Stomach (tissue), 9 donors: ENCODE data around the gene MIA. TPM values are rescaled to one million over a fixed set of nuclear protein-coding genes. Genes with fewer than 3 reads are reported as not detected.

ENCODE experiments used
- DNase-seq, 2 donors: peaks; one replicate each; pipeline versions ENCODE4 v3.0.0 to v3.0.0-alpha.2; 2013 to 2019
- H3K27ac ChIP-seq, 5 donors: fragments of 200-600 bp in 4 of 5; sonication (generic) in 4 of 5; one replicate each; pipeline ENCODE4 v1.5.1; 2013 to 2019; ENCODE audit warnings: mild to moderate bottlenecking in 1 of 5, moderate library complexity in 1 of 5
- H3K27me3 ChIP-seq, 3 donors: fragments of 200-600 bp; sonication (generic); one replicate each; pipeline ENCODE4 v1.5.1; 2017 to 2019; ENCODE audit warnings: mixed run types in 1 of 3
- H3K36me3 ChIP-seq, 4 donors: fragments of 200-600 bp; sonication (generic); 1 replicate in 3 of 4; 2 replicates in 1 of 4; pipeline ENCODE4 v1.5.1; 2016 to 2019
- H3K4me1 ChIP-seq, 4 donors: fragments of 200-600 bp; sonication (generic); one replicate each; pipeline ENCODE4 v1.5.1; 2016 to 2019
- H3K4me3 ChIP-seq, 4 donors: fragments of 200-600 bp; sonication (generic) in 3 of 4; one replicate each; pipeline ENCODE4 v1.5.1; 2016 to 2019; ENCODE audit warnings: mild to moderate bottlenecking in 1 of 4
- H3K9me3 ChIP-seq, 4 donors: fragments of 200-600 bp; sonication (generic); one replicate each; pipeline ENCODE4 v1.5.1; 2016 to 2019
- EP300 ChIP-seq: sonication (generic); formaldehyde crosslinking; IDR thresholded peaks from one replicate; pipeline ENCODE4 v1.6.1; 2017; ENCODE audit warnings: antibody characterized with exemption
- POLR2A ChIP-seq, 4 donors: fragments of 450-650 bp; IDR thresholded peaks; one replicate each; pipeline ENCODE4 v1.6.1; 2016; ENCODE audit warnings: antibody characterized with exemption in 4 of 4, control low read depth in 2 of 4, mild to moderate bottlenecking in 1 of 4, moderate library complexity in 1 of 4
- POLR2AphosphoS5 ChIP-seq, 3 donors: sonication (generic); formaldehyde crosslinking; IDR thresholded peaks; one replicate each; pipeline ENCODE4 v1.6.1; 2016; ENCODE audit warnings: antibody characterized with exemption in 3 of 3
- WGBS, 5 donors: extraction: QIAGEN DNeasy Blood & Tissue Kit in 3 of 5; methylation state at CpG; one replicate each; pipeline versions ENCODE4 v1.1.5 to v1.1.7; 2013 to 2018; 5-methylcytosine and 5-hydroxymethylcytosine counted together
- intact Hi-C: fragments of 100-400 bp; cut with DNase I; formaldehyde crosslinking; loops from one replicate; pipeline ENCODE4 v1.15.1; 2023; ENCODE audit warnings: low total_unique reads
- polyA plus RNA-seq, 3 donors: library from polyadenylated mRNA; stranded (reverse); fragments of 200-250 nt; gene quantifications; one replicate each; pipeline ENCODE4 v1.2.3, GENCODE V29; 2013
- total RNA-seq, 5 donors: library from RNA; depleted of rRNA; stranded (reverse); fragments of >200 nt; gene quantifications; one replicate each; pipeline versions ENCODE4 v1.1.0 to v1.2.3, GENCODE V29; 2014 to 2016
- TF ChIP-seq, protein P1 (sequence below), 7 experiments: fragments of 450-650 bp in 4 of 7; fragments of 200-600 bp in 3 of 7; sonication (generic) in 3 of 7; IDR thresholded peaks; one replicate each; pipeline ENCODE4 v1.5.1; 2016 to 2019; ENCODE audit warnings: antibody characterized with exemption in 7 of 7, control low read depth in 2 of 7, mild to moderate bottlenecking in 1 of 7
- donor health status: healthy with polysubstance abuse.
- donor health status: Bipolar disorder and iron deficiency.
- donor health status: healthy.

Gene MIA
- total and polyA plus RNA-seq, 8 donors, result 2.8 to 10.1 (median 5.5) TPM; not detected in 4

- peak overlapping the region in 2 of 4 donors; percentile 40 to 96 for H3K4me3 ChIP-seq
- peaks cover 75 to 92% (median 90%) of the 10 kb centered on the region in 4 donors for H3K4me1 ChIP-seq
- H3K27me3 ChIP-seq, result no peaks in the 10 kb centered on the region
- TF ChIP-seq, protein P1, sequence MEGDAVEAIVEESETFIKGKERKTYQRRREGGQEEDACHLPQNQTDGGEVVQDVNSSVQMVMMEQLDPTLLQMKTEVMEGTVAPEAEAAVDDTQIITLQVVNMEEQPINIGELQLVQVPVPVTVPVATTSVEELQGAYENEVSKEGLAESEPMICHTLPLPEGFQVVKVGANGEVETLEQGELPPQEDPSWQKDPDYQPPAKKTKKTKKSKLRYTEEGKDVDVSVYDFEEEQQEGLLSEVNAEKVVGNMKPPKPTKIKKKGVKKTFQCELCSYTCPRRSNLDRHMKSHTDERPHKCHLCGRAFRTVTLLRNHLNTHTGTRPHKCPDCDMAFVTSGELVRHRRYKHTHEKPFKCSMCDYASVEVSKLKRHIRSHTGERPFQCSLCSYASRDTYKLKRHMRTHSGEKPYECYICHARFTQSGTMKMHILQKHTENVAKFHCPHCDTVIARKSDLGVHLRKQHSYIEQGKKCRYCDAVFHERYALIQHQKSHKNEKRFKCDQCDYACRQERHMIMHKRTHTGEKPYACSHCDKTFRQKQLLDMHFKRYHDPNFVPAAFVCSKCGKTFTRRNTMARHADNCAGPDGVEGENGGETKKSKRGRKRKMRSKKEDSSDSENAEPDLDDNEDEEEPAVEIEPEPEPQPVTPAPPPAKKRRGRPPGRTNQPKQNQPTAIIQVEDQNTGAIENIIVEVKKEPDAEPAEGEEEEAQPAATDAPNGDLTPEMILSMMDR (IDR thresholded peaks at IDR 0.05), result no peak
- TF ChIP-seq EP300 (no peak), POLR2A (IDR thresholded peaks at IDR 0.05) (no peak), POLR2AphosphoS5 (IDR thresholded peaks at IDR 0.05) (peak in 1 of 3 donors; percentile 28)
- H3K9me3 ChIP-seq, result no peaks in the 10 kb centered on the region
- DNase-seq, result peak; percentile 83 to 84
- 40 to 55% (median 51%) methylated on average over 6 of the region's 6 CpGs for WGBS, 5 donors
- H3K36me3 ChIP-seq, result peaks cover 27 to 40% (median 37%) of the 10 kb centered on the region in 4 donors
- intact Hi-C loops, result no loop called here
- H3K27ac ChIP-seq, result peak overlapping the region; percentile 73 to 99 (median 95)
These were observed 28.8 kb downstream of the MIA start for GRCh38 chr19:40803857-40804782.

GRCh38 chr19:40804783-40805242 lies 29.5 kb downstream of the MIA start:
- no peaks in the 10 kb centered on the region for H3K27me3 ChIP-seq
- DNase-seq, result peak in 1 of 2 donors; percentile 73
- intact Hi-C loops, result loop anchor here (5.0 kb wide), 1 partner anchor 143 kb away; no protein-coding TSS in a partner anchor
- 11 to 34% (median 23%) methylated on average over 6 to 7 of the region's 7 CpGs for WGBS, 5 donors
- H3K27ac ChIP-seq, result peak overlapping the region; percentile 73 to 99 (median 95)
- TF ChIP-seq POLR2A (IDR thresholded peaks at IDR 0.05), result no peak
- no peak for TF ChIP-seq POLR2AphosphoS5 (IDR thresholded peaks at IDR 0.05)
- TF ChIP-seq, protein P1 (IDR thresholded peaks at IDR 0.05), result no peak
- TF ChIP-seq EP300, result no peak
- H3K9me3 ChIP-seq, result no peaks in the 10 kb centered on the region
- H3K36me3 ChIP-seq, result peaks cover 27 to 46% (median 43%) of the 10 kb centered on the region in 4 donors
- peak overlapping the region in 1 of 4 donors; percentile 40 for H3K4me3 ChIP-seq
- H3K4me1 ChIP-seq, result peaks cover 79 to 99% (median 96%) of the 10 kb centered on the region in 4 donors

GRCh38 chr19:40805258-40805868 lies 30.0 kb downstream of the MIA start:
- DNase-seq, result peak; percentile 20 to 73
- Histone ChIP-seq H3K27me3 (no peaks in the 10 kb centered on the region), H3K27ac (peak overlapping the region; percentile 73 to 99 (median 95)), H3K9me3 (no peaks in the 10 kb centered on the region), H3K4me1 (peaks cover 80 to 99% (median 96%) of the 10 kb centered on the region in 4 donors), H3K4me3 (peak overlapping the region in 1 of 4 donors; percentile 40), H3K36me3 (peaks cover 27 to 46% (median 42%) of the 10 kb centered on the region in 4 donors)
- WGBS, 5 donors, result 49 to 58% (median 55%) methylated on average over 2 of the region's 2 CpGs
- intact Hi-C loops, result loop anchor here (5.0 kb wide), 1 partner anchor 143 kb away; no protein-coding TSS in a partner anchor
- TF ChIP-seq, protein P1 (IDR thresholded peaks at IDR 0.05), result no peak
- TF ChIP-seq POLR2A (IDR thresholded peaks at IDR 0.05), result no peak
- no peak for TF ChIP-seq EP300
- TF ChIP-seq POLR2AphosphoS5 (IDR thresholded peaks at IDR 0.05), result peak in 2 of 3 donors; percentile 18 to 23
